ENCODE measurements around the gene ADAM12.

The ADAM12 gene

DNA sequence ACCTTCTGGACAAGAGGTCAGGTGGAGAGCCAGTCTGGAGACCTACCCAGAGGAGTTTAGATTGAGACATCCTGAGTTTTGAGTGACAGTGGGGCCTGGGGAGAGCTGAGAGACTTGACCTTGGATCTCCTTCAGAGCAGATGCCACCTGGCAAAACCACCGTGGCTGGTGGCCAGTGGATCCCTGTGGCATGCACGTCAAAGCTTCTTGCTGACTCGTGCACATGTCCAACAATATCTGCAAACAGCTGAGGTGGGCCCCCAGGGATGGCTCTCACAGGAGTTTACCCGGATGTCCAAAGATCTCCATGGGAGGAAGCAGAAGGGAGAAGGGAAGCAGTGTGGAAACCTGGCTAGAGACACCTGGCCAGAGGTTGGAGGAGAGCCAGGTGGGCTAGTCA lies 261.4 kb downstream of the ADAM12 start:
- Histone ChIP-seq H3K27me3 (replicated peaks; ENCODE audit: control insufficient read depth, insufficient read depth, low read length, poor library complexity, severe bottlenecking) (no peaks in the 10 kb centered on the region), H3K27ac (ENCODE audit: insufficient read depth, low read length, poor library complexity, severe bottlenecking) (no peak overlapping the region), H3K4me3 (ENCODE audit: insufficient read depth, low read depth, low read length, poor library complexity, severe bottlenecking) (no peak overlapping the region), H3K4me1 (ENCODE audit: control insufficient read depth, insufficient read depth, low read length, poor library complexity, severe bottlenecking) (no peaks in the 10 kb centered on the region), H3K36me3 (ENCODE audit: control insufficient read depth, insufficient read depth, low read length) (no peaks in the 10 kb centered on the region), H3K9me3 (ENCODE audit: control insufficient read depth, low read length) (no peaks in the 10 kb centered on the region)
- DNase-seq: no peak

DNA sequence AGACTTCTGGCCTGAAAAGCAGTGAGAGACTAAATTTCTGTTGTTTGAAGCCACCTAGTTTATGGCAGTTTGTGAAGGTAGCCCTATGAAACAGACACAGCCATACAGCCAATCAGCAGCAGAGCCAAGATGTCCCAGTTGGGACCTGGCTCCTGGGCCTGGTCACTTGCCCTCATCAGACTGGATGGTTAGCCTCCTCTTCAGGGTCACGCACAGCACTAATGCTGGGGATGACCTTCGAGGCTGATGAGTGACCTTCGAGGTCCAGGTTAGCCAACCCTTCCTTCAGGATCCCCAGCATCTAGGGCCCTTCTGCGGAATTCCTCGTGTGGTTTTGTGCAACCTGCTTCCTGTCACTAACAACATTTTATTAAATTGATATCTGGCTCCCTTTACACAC lies 262.3 kb downstream of the ADAM12 start:
- Histone ChIP-seq H3K27ac (ENCODE audit: insufficient read depth, low read length, poor library complexity, severe bottlenecking) (no peak overlapping the region), H3K9me3 (ENCODE audit: control insufficient read depth, low read length) (no peaks in the 10 kb centered on the region), H3K27me3 (replicated peaks; ENCODE audit: control insufficient read depth, insufficient read depth, low read length, poor library complexity, severe bottlenecking) (no peaks in the 10 kb centered on the region), H3K4me1 (ENCODE audit: control insufficient read depth, insufficient read depth, low read length, poor library complexity, severe bottlenecking) (no peaks in the 10 kb centered on the region), H3K4me3 (ENCODE audit: insufficient read depth, low read depth, low read length, poor library complexity, severe bottlenecking) (no peak overlapping the region), H3K36me3 (ENCODE audit: control insufficient read depth, insufficient read depth, low read length) (no peaks in the 10 kb centered on the region)
- no peak for DNase-seq

DNA sequence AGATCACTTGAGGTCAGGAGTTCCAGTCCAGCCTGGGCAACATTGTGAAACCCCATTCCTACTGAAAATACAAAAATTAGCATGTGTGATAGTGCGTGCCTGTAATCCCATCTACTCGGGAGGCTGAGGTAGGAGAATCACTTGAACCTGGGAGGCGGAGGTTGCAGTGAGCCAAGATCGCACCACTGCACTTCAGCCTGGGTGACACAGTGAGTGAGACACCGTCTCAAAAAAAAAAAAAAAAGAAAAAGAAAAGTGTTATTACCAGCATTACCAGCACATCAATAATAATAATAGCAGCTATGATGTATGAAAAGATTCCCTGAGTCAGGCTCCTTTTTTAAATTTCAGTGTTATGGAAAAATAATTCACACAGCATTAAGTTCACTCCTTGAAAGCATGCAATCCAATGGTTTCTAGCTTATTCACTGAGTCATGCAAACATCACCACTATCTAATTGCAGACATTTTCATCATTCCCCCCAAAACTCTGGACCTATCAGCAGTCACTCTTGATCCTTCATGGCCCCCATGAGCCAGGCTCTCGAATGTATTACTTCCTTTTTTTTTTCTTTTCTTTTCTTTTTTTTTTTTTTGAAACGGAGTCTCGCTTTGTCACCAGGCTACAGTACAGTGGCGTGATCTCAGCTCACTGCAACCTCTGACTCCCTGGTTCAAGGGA lies 263.5 kb downstream of the ADAM12 start:
- Histone ChIP-seq H3K27me3 (replicated peaks; ENCODE audit: control insufficient read depth, insufficient read depth, low read length, poor library complexity, severe bottlenecking) (no peaks in the 10 kb centered on the region), H3K4me3 (ENCODE audit: insufficient read depth, low read depth, low read length, poor library complexity, severe bottlenecking) (no peak overlapping the region), H3K36me3 (ENCODE audit: control insufficient read depth, insufficient read depth, low read length) (no peaks in the 10 kb centered on the region), H3K27ac (ENCODE audit: insufficient read depth, low read length, poor library complexity, severe bottlenecking) (no peak overlapping the region), H3K9me3 (ENCODE audit: control insufficient read depth, low read length) (no peaks in the 10 kb centered on the region), H3K4me1 (ENCODE audit: control insufficient read depth, insufficient read depth, low read length, poor library complexity, severe bottlenecking) (no peaks in the 10 kb centered on the region)
- DNase-seq: no peak

DNA sequence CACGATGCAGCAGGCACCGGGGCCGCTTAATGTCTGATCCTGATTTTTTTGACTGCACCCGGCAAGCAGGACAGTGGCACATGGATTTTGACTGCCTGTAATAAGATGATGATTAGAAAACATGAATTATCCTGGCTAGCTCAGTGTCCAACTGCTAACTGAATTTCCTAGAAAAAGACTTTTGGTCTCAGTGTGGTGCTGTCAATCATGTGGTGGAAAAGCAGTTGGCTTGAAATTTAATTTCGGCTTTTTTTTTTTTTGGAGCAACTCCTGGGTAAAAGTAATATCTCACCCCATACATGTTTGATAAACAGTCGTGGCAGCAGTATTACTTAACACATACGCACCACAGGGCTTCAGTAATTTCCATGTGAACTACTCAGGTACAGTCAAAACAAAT lies 264.2 kb downstream of the ADAM12 start:
- no peaks in the 10 kb centered on the region for H3K9me3 ChIP-seq (ENCODE audit: control insufficient read depth, low read length)
- H3K27me3 ChIP-seq (replicated peaks; ENCODE audit: control insufficient read depth, insufficient read depth, low read length, poor library complexity, severe bottlenecking): no peaks in the 10 kb centered on the region
- DNase-seq: no peak
- H3K4me1 ChIP-seq (ENCODE audit: control insufficient read depth, insufficient read depth, low read length, poor library complexity, severe bottlenecking): no peaks in the 10 kb centered on the region
- H3K4me3 ChIP-seq (ENCODE audit: insufficient read depth, low read depth, low read length, poor library complexity, severe bottlenecking): no peak overlapping the region
- no peak overlapping the region for H3K27ac ChIP-seq (ENCODE audit: insufficient read depth, low read length, poor library complexity, severe bottlenecking)
- no peaks in the 10 kb centered on the region for H3K36me3 ChIP-seq (ENCODE audit: control insufficient read depth, insufficient read depth, low read length)

DNA sequence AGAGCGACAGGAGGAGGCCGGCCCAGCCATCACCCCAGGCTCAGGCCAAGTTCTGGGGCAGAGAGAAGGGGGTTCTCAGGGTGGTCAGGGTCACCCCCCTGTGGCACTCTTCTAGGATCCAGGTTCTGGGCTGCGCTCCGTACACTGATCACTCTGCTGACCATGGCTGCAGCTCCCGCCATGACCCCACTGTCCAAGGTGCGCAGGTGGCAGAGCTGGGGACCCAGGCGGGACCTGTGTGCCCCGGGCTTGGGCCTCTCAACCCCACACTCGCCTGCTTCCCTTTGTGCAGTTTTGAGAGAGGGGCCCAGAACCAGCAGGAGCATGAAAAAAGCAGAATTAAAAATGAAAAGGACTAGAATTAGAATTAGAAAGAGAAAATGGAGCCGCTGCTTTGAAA lies 264.8 kb downstream of the ADAM12 start:
- no peaks in the 10 kb centered on the region for H3K4me1 ChIP-seq (ENCODE audit: control insufficient read depth, insufficient read depth, low read length, poor library complexity, severe bottlenecking)
- H3K4me3 ChIP-seq (ENCODE audit: insufficient read depth, low read depth, low read length, poor library complexity, severe bottlenecking): no peak overlapping the region

DNA sequence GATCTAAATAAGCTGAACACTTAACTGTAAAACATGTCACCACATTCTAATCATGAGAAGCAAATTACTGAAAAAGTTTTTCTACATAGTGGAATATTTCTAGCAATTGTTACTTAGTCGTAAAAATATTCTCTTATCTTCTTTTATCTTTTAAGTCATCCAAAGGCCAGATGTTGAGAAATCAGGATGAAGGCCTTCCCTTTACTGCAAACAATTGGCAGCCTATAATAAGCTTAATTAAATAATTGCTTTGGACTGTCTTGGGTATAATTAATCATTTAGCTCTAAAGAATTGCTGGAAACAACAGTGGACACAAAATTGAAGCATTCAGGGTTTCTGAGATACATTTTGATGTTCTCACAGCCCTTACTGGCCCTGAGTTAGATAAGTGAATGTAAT lies 265.4 kb downstream of the ADAM12 start:
- H3K36me3 ChIP-seq (ENCODE audit: control insufficient read depth, insufficient read depth, low read length): no peaks in the 10 kb centered on the region
- no peaks in the 10 kb centered on the region for H3K9me3 ChIP-seq (ENCODE audit: control insufficient read depth, low read length)
- DNase-seq: no peak
- no peaks in the 10 kb centered on the region for H3K27me3 ChIP-seq (replicated peaks; ENCODE audit: control insufficient read depth, insufficient read depth, low read length, poor library complexity, severe bottlenecking)
- H3K27ac ChIP-seq (ENCODE audit: insufficient read depth, low read length, poor library complexity, severe bottlenecking): no peak overlapping the region
- no peaks in the 10 kb centered on the region for H3K4me1 ChIP-seq (ENCODE audit: control insufficient read depth, insufficient read depth, low read length, poor library complexity, severe bottlenecking)
- no peak overlapping the region for H3K4me3 ChIP-seq (ENCODE audit: insufficient read depth, low read depth, low read length, poor library complexity, severe bottlenecking)

More for the DNA sequence above, 264.8 kb downstream of the ADAM12 start:
- Histone ChIP-seq H3K36me3 (ENCODE audit: control insufficient read depth, insufficient read depth, low read length) (no peaks in the 10 kb centered on the region), H3K9me3 (ENCODE audit: control insufficient read depth, low read length) (no peaks in the 10 kb centered on the region), H3K27me3 (replicated peaks; ENCODE audit: control insufficient read depth, insufficient read depth, low read length, poor library complexity, severe bottlenecking) (no peaks in the 10 kb centered on the region), H3K27ac (ENCODE audit: insufficient read depth, low read length, poor library complexity, severe bottlenecking) (no peak overlapping the region)
- no peak for DNase-seq

DNA sequence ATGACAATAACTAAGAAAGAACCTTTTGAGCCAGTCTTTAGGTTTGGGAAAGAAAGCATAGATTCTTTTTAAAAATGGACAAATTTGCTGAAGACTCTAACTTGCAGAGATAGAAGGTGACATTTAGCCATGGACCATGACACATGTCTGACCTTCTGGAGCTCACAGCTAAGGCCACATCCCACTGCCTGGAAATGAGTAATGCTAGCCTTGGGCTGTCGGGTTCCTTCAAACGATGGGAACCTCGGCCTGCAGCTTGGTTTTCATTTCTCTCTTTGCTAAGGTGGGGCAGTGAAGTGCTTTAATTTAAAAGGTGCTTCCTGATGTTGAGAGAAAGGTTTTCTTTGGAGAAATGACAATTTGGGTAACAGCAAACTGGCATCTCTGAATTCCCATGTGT lies 268.7 kb downstream of the ADAM12 start:
- DNase-seq: no peak
- Histone ChIP-seq H3K27ac (ENCODE audit: insufficient read depth, low read length, poor library complexity, severe bottlenecking) (no peak overlapping the region), H3K4me3 (ENCODE audit: insufficient read depth, low read depth, low read length, poor library complexity, severe bottlenecking) (no peak overlapping the region), H3K9me3 (ENCODE audit: control insufficient read depth, low read length) (no peaks in the 10 kb centered on the region), H3K4me1 (ENCODE audit: control insufficient read depth, insufficient read depth, low read length, poor library complexity, severe bottlenecking) (no peaks in the 10 kb centered on the region), H3K27me3 (replicated peaks; ENCODE audit: control insufficient read depth, insufficient read depth, low read length, poor library complexity, severe bottlenecking) (no peaks in the 10 kb centered on the region), H3K36me3 (ENCODE audit: control insufficient read depth, insufficient read depth, low read length) (no peaks in the 10 kb centered on the region)

DNA sequence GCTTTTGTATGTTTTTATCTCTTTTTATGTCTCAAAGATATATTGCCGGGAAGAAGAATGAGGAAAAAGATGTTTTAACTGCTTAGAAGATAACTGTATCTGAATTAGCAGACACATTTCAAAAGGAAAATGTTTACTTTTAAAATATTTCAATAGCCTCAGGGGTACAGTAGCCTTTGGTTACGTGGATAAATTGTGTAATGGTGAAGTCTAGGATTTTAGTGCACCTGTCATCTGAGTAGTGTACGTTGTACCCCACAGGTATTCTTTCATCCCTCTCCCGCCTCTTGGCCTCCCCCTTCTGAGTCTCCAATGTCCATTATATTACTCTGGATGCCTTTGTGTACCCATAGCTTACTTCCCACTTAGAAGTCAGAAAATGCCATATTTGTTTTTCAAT lies 269.8 kb downstream of the ADAM12 start:
- Histone ChIP-seq H3K27me3 (replicated peaks; ENCODE audit: control insufficient read depth, insufficient read depth, low read length, poor library complexity, severe bottlenecking) (no peaks in the 10 kb centered on the region), H3K4me3 (ENCODE audit: insufficient read depth, low read depth, low read length, poor library complexity, severe bottlenecking) (no peak overlapping the region), H3K9me3 (ENCODE audit: control insufficient read depth, low read length) (no peaks in the 10 kb centered on the region), H3K36me3 (ENCODE audit: control insufficient read depth, insufficient read depth, low read length) (no peaks in the 10 kb centered on the region), H3K4me1 (ENCODE audit: control insufficient read depth, insufficient read depth, low read length, poor library complexity, severe bottlenecking) (no peaks in the 10 kb centered on the region), H3K27ac (ENCODE audit: insufficient read depth, low read length, poor library complexity, severe bottlenecking) (no peak overlapping the region)
- no peak for DNase-seq

DNA sequence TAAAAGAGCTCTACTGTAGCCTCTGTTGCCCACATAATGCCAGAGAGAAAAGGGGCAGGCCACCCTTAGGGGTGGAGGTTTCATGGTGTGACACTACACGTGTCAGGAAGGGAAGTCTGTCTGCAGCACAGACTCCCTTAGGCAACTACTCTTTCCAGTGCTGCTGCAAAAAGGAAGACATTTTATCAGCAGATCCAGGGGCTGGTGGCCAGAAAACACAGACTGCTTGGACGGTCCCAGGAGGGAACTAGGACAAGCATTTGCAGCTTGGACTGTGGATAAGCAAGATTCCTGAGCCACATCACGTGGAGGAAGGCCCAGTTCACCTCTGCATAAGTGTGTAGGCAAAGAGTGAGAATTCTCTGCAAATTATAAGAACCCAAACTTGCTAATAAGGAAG lies 271.1 kb downstream of the ADAM12 start:
- H3K4me3 ChIP-seq (ENCODE audit: insufficient read depth, low read depth, low read length, poor library complexity, severe bottlenecking): no peak overlapping the region
- no peak for DNase-seq
- no peak overlapping the region for H3K27ac ChIP-seq (ENCODE audit: insufficient read depth, low read length, poor library complexity, severe bottlenecking)
- H3K27me3 ChIP-seq (replicated peaks; ENCODE audit: control insufficient read depth, insufficient read depth, low read length, poor library complexity, severe bottlenecking): no peaks in the 10 kb centered on the region
- H3K4me1 ChIP-seq (ENCODE audit: control insufficient read depth, insufficient read depth, low read length, poor library complexity, severe bottlenecking): no peaks in the 10 kb centered on the region
- H3K9me3 ChIP-seq (ENCODE audit: control insufficient read depth, low read length): no peaks in the 10 kb centered on the region
- no peaks in the 10 kb centered on the region for H3K36me3 ChIP-seq (ENCODE audit: control insufficient read depth, insufficient read depth, low read length)

DNA sequence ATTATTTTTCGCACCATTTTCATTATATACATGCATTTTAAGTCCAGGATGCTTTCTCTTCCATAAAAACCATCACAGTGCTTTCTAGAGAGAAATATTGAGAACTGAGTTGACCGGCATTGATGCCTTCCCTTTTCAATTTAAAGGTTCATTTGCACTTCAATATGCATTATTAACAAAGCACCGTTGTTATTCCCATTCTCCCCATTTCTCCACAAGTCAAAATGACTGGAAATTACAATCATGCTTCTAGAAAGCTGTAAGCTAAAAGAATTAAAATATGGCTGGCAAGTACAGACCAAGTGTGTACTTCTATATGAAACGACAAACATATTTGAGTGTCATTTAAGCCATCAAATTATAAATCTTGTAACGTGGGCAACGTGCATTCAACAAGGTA lies 272.4 kb downstream of the ADAM12 start:
- no peaks in the 10 kb centered on the region for H3K9me3 ChIP-seq (ENCODE audit: control insufficient read depth, low read length)
- H3K36me3 ChIP-seq (ENCODE audit: control insufficient read depth, insufficient read depth, low read length): no peaks in the 10 kb centered on the region
- H3K27ac ChIP-seq (ENCODE audit: insufficient read depth, low read length, poor library complexity, severe bottlenecking): no peak overlapping the region
- H3K4me1 ChIP-seq (ENCODE audit: control insufficient read depth, insufficient read depth, low read length, poor library complexity, severe bottlenecking): no peaks in the 10 kb centered on the region
- no peak overlapping the region for H3K4me3 ChIP-seq (ENCODE audit: insufficient read depth, low read depth, low read length, poor library complexity, severe bottlenecking)
- no peaks in the 10 kb centered on the region for H3K27me3 ChIP-seq (replicated peaks; ENCODE audit: control insufficient read depth, insufficient read depth, low read length, poor library complexity, severe bottlenecking)
- DNase-seq: no peak
